C4-2B (cell line): ENCODE measurements around the gene EMX2.

Experiments
- ZFX ChIP-seq: fragments of 450-650 bp; IDR thresholded peaks from 2 replicates; pipeline ENCODE4 v1.6.1; 2017
- TF ChIP-seq, protein P1 (sequence below): fragments of 450-650 bp; conservative IDR thresholded peaks from 2 replicates; pipeline ENCODE4 v1.5.1; 2017; ENCODE audit warnings: mild to moderate bottlenecking

DNA sequence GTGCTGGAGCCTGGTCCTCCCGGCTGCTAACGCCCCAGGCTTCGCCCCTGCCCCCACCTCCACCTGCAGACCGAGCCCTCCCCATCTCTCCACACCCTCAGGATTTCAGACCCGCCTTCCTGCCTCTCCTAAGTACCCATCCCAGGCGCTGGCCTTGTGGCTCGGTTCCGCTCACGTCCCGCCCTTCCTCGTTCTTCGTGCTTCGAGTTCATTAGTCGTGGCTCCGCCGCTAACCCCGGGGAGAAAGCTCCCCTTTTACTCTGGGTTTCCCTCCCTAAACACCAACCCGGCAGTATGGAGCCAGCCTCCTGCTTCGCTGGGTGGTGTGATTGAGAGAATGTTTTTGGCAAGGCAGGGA lies 11.2 kb downstream of the EMX2 start:
- TF ChIP-seq, protein P1, sequence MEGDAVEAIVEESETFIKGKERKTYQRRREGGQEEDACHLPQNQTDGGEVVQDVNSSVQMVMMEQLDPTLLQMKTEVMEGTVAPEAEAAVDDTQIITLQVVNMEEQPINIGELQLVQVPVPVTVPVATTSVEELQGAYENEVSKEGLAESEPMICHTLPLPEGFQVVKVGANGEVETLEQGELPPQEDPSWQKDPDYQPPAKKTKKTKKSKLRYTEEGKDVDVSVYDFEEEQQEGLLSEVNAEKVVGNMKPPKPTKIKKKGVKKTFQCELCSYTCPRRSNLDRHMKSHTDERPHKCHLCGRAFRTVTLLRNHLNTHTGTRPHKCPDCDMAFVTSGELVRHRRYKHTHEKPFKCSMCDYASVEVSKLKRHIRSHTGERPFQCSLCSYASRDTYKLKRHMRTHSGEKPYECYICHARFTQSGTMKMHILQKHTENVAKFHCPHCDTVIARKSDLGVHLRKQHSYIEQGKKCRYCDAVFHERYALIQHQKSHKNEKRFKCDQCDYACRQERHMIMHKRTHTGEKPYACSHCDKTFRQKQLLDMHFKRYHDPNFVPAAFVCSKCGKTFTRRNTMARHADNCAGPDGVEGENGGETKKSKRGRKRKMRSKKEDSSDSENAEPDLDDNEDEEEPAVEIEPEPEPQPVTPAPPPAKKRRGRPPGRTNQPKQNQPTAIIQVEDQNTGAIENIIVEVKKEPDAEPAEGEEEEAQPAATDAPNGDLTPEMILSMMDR: no peak
- no peak for TF ChIP-seq ZFX
